Lung (tissue), 12 donors: Measurements from ENCODE around the gene COPG1. TPM values are rescaled to one million over a fixed set of nuclear protein-coding genes. Genes with fewer than 3 reads are reported as not detected.

ENCODE experiments used
- ATAC-seq: fragments of 200-7000 bp; cut with Tn5 transposase; one replicate; pipeline ENCODE4 v1.9.1; 2020; ENCODE audit warnings: moderate number of reproducible peaks; ENCODE audit not compliant: insufficient read depth, low FRiP score
- DNase-seq, 3 donors: peaks; one replicate each; pipeline ENCODE4 v3.0.0-alpha.2; 2013 to 2017
- H3K27ac ChIP-seq, 2 donors: one replicate each; pipeline ENCODE4 v1.5.1; 2013; ENCODE audit warnings: mild to moderate bottlenecking in 2 of 2, moderate library complexity in 2 of 2, control low read depth in 1 of 2, inconsistent platforms in 1 of 2, low read depth in 1 of 2, low read length in 1 of 2
- H3K27me3 ChIP-seq, 3 donors: one replicate each; pipeline ENCODE4 v1.5.1; 2013; ENCODE audit warnings: low read length in 2 of 3; ENCODE audit not compliant: control insufficient read depth in 3 of 3, insufficient read depth in 3 of 3
- H3K36me3 ChIP-seq, 4 donors: one replicate each; pipeline ENCODE4 v1.5.1; 2013; ENCODE audit warnings: low read length in 4 of 4, mild to moderate bottlenecking in 1 of 4, moderate library complexity in 1 of 4; ENCODE audit not compliant: control insufficient read depth in 4 of 4, insufficient read depth in 4 of 4
- H3K4me1 ChIP-seq, 5 donors: one replicate each; pipeline ENCODE4 v1.5.1; 2013; ENCODE audit warnings: low read length in 5 of 5, mild to moderate bottlenecking in 2 of 5, moderate library complexity in 1 of 5; ENCODE audit not compliant: control insufficient read depth in 5 of 5, insufficient read depth in 5 of 5
- H3K4me3 ChIP-seq: one replicate; pipeline ENCODE4 v1.5.1; 2013; ENCODE audit warnings: mild to moderate bottlenecking, control low read depth, moderate library complexity
- H3K9ac ChIP-seq, 2 donors: one replicate each; pipeline ENCODE4 v1.5.1; 2013; ENCODE audit warnings: low read length in 2 of 2, control low read depth in 1 of 2; ENCODE audit not compliant: insufficient read depth in 1 of 2
- H3K9me3 ChIP-seq, 4 donors: one replicate each; pipeline ENCODE4 v1.5.1; 2013; ENCODE audit warnings: low read length in 3 of 4, mild to moderate bottlenecking in 1 of 4, moderate library complexity in 1 of 4; ENCODE audit not compliant: control insufficient read depth in 4 of 4, insufficient read depth in 3 of 4
- CTCF ChIP-seq: IDR thresholded peaks from 2 replicates; pipeline ENCODE4 v1.5.1; 2012; ENCODE audit warnings: mild to moderate bottlenecking; ENCODE audit errors: control extremely low read depth, extremely low read depth
- WGBS, 2 donors: extraction: QIAGEN DNeasy Blood & Tissue Kit; methylation state at CpG; one replicate each; pipeline ENCODE4 v1.1.7; 2013; 5-methylcytosine and 5-hydroxymethylcytosine counted together
- polyA plus RNA-seq, 2 donors: library from polyadenylated mRNA; stranded (reverse); fragments of 200-250 nt; gene quantifications; one replicate each; pipeline ENCODE4 v1.2.1, GENCODE V29; 2013
- total RNA-seq, 2 donors: library from RNA; depleted of rRNA in 1 of 2; stranded (reverse); fragments of >200 nt in 1 of 2; gene quantifications; one replicate each; pipeline ENCODE4 v1.2.1, GENCODE V29; 2014 to 2021
- donor health status: control.
- donor health status: control.
- donor health status: Bipolar disorder and iron deficiency.
- donor health status: healthy.
- donor health status: DM: yes; HTN: yes; CAD: no.

COPG1 gene
- total and polyA plus RNA-seq, 4 donors: 126 to 234 (median 146) TPM

GRCh38 chr3:129281726-129282125 lies 32.3 kb downstream of the COPG1 start:
- Histone ChIP-seq H3K9ac (no peak overlapping the region), H3K4me1 (peaks cover 0 to 22% (median 4%) of the 10 kb centered on the region in 5 donors), H3K4me3 (no peak overlapping the region), H3K36me3 (peaks cover 4 to 18% (median 9%) of the 10 kb centered on the region in 4 donors), H3K27ac (no peak overlapping the region), H3K27me3 (no peaks in the 10 kb centered on the region), H3K9me3 (no peaks in the 10 kb centered on the region)
- no peak for TF ChIP-seq CTCF
- no peak for DNase-seq
- WGBS, 2 donors: 79 to 81% methylated on average over 5 of the region's 5 CpGs
- ATAC-seq: no peak

GRCh38 chr3:129282727-129283327 lies 33.4 kb downstream of the COPG1 start:
- Histone ChIP-seq H3K4me3 (no peak overlapping the region), H3K36me3 (peaks cover 5 to 9% (median 8%) of the 10 kb centered on the region in 4 donors), H3K4me1 (peaks cover 0 to 18% (median 2%) of the 10 kb centered on the region in 5 donors), H3K9ac (no peak overlapping the region), H3K9me3 (no peaks in the 10 kb centered on the region), H3K27ac (no peak overlapping the region), H3K27me3 (no peaks in the 10 kb centered on the region)
- DNase-seq: no peak
- WGBS, 2 donors: 58 to 63% methylated on average over 6 of the region's 6 CpGs
- no peak for ATAC-seq
- no peak for TF ChIP-seq CTCF

GRCh38 chr3:129286081-129286480 lies 36.7 kb downstream of the COPG1 start:
- 91 to 96% methylated on average over 2 of the region's 2 CpGs for WGBS, 2 donors
- Histone ChIP-seq H3K36me3 (peaks cover 16 to 24% (median 20%) of the 10 kb centered on the region in 4 donors), H3K9me3 (no peaks in the 10 kb centered on the region), H3K4me1 (peaks cover 0 to 2% (median 0%) of the 10 kb centered on the region in 5 donors), H3K4me3 (no peak overlapping the region), H3K9ac (no peak overlapping the region), H3K27me3 (no peaks in the 10 kb centered on the region), H3K27ac (no peak overlapping the region)
- ATAC-seq (no peak), DNase-seq (no peak)
- TF ChIP-seq CTCF: no peak

GRCh38 chr3:129288446-129288845 lies 39.0 kb downstream of the COPG1 start:
- no peaks in the 10 kb centered on the region for H3K9me3 ChIP-seq
- ATAC-seq: no peak
- no peaks in the 10 kb centered on the region for H3K27me3 ChIP-seq
- TF ChIP-seq CTCF: no peak
- no peak overlapping the region for H3K9ac ChIP-seq
- no peak for DNase-seq
- peaks cover 16 to 26% (median 19%) of the 10 kb centered on the region in 4 donors for H3K36me3 ChIP-seq
- WGBS, 2 donors: 94% methylated on average over 3 of the region's 3 CpGs
- H3K4me1 ChIP-seq: no peaks in the 10 kb centered on the region
- H3K4me3 ChIP-seq: no peak overlapping the region
- no peak overlapping the region for H3K27ac ChIP-seq
